SK-N-SH (cell line): Measurements from ENCODE around the gene ARL14EPL. TPM values are rescaled to one million over a fixed set of nuclear protein-coding genes. Genes with fewer than 3 reads are reported as not detected.

ENCODE experiments used
- CTCF ChIA-PET: fragments of 300-600, 350-600 bp; formaldehyde crosslinking; extraction: SDS; loops from one replicate; lab custom pipeline; 2021; lab: Yijun Ruan, JAX
- POLR2A ChIA-PET: fragments of 350-600 bp; sonication (Branson Sonifier 250); formaldehyde crosslinking; extraction: SDS; loops from one replicate; lab custom pipeline; 2020; ENCODE audit warnings: antibody characterized with exemption, inconsistent platforms; lab: Yijun Ruan, JAX
- DNase-seq: peaks from one replicate; pipeline ENCODE4 v3.0.0; 2012
- H2AFZ ChIP-seq: fragments of 200-600 bp; sonication (generic); 2 replicates; pipeline ENCODE4 v1.8.1; 2016; ENCODE audit warnings: antibody characterized with exemption, mild to moderate bottlenecking, low read depth
- H3F3A ChIP-seq: fragments of 200-600 bp; sonication (generic); replicated peaks from 2 replicates; pipeline ENCODE3; 2016; ENCODE audit warnings: antibody characterized with exemption, mild to moderate bottlenecking; ENCODE audit not compliant: insufficient read depth
- H3K27ac ChIP-seq, 2 experiments: fragments of 200-500 bp in 1 of 2; fragments of 200-600 bp in 1 of 2; sonication (Bioruptor generic) in 1 of 2; sonication (generic), shearing (Covaris generic) in 1 of 2; 2 replicates each; pipeline versions ENCODE4 v1.5.1 to v1.6.1; 2014 to 2016; ENCODE audit warnings: low read depth in 2 of 2, inconsistent platforms in 1 of 2, low read length in 1 of 2, mild to moderate bottlenecking in 1 of 2, mixed read lengths in 1 of 2
- H3K27me3 ChIP-seq: fragments of 200-600 bp; sonication (generic), shearing (Covaris generic); 2 replicates; pipeline ENCODE4 v1.6.1; 2016; ENCODE audit warnings: mixed run types; ENCODE audit not compliant: insufficient read depth
- H3K36me3 ChIP-seq, 2 experiments: fragments of 200-500 bp in 1 of 2; fragments of 200-600 bp in 1 of 2; sonication (Bioruptor generic) in 1 of 2; sonication (generic) in 1 of 2; replicated peaks in 1 of 2; 2 replicates each; pipeline versions ENCODE3 to v1.5.1; 2014 to 2016; ENCODE audit warnings: low read length in 1 of 2, mild to moderate bottlenecking in 1 of 2; ENCODE audit not compliant: insufficient read depth in 2 of 2, control insufficient read depth in 1 of 2
- H3K4me1 ChIP-seq, 2 experiments: fragments of 200-500 bp in 1 of 2; fragments of 200-600 bp in 1 of 2; sonication (Bioruptor generic) in 1 of 2; sonication (generic), shearing (Covaris generic) in 1 of 2; 2 replicates each; pipeline versions ENCODE4 v1.5.1 to v1.6.1; 2014 to 2016; ENCODE audit warnings: low read depth in 1 of 2, low read length in 1 of 2, mixed run types in 1 of 2; ENCODE audit not compliant: insufficient read depth in 2 of 2, control insufficient read depth in 1 of 2
- H3K4me2 ChIP-seq: fragments of 200-600 bp; sonication (generic), shearing (Covaris generic); 2 replicates; pipeline ENCODE4 v1.6.1; 2017; ENCODE audit warnings: mixed run types
- H3K4me3 ChIP-seq, 2 experiments: fragments of 200-500 bp in 1 of 2; fragments of 200-600 bp in 1 of 2; sonication (Bioruptor generic) in 1 of 2; sonication (generic), shearing (Covaris generic) in 1 of 2; 2 replicates each; pipeline versions ENCODE4 v1.5.1 to v1.8.1; 2014 to 2016; ENCODE audit warnings: low read depth in 2 of 2, inconsistent platforms in 1 of 2, low read length in 1 of 2, mild to moderate bottlenecking in 1 of 2, mixed read lengths in 1 of 2, moderate library complexity in 1 of 2
- H3K79me2 ChIP-seq: fragments of 200-600 bp; sonication (generic); 2 replicates; pipeline ENCODE4 v1.8.1; 2017; ENCODE audit warnings: mild to moderate bottlenecking; ENCODE audit not compliant: insufficient read depth
- H3K9ac ChIP-seq: fragments of 200-600 bp; sonication (generic); 2 replicates; pipeline ENCODE4 v1.6.1; 2017; ENCODE audit warnings: mixed run types
- H3K9me2 ChIP-seq: fragments of 200-600 bp; sonication (generic); 2 replicates; pipeline ENCODE4 v1.6.1; 2017; ENCODE audit warnings: mixed run types
- H3K9me3 ChIP-seq: fragments of 200-600 bp; sonication (generic); 2 replicates; pipeline ENCODE4 v1.6.1; 2017; ENCODE audit warnings: mixed run types, mild to moderate bottlenecking, moderate library complexity
- H4K20me1 ChIP-seq: fragments of 200-600 bp; sonication (generic); 2 replicates; pipeline ENCODE4 v1.6.1; 2017; ENCODE audit warnings: mild to moderate bottlenecking, mixed run types; ENCODE audit not compliant: insufficient read depth
- EP300 ChIP-seq, 2 experiments: IDR thresholded peaks; 2 replicates each; pipeline versions ENCODE4 v1.4.0 to v1.6.1; 2012; ENCODE audit warnings: borderline replicate concordance in 1 of 2, low read depth in 1 of 2, low read length in 1 of 2
- FOSL2 ChIP-seq: IDR thresholded peaks from 2 replicates; pipeline ENCODE4 v1.4.0; 2012; ENCODE audit warnings: low read depth, mild to moderate bottlenecking, moderate library complexity, borderline replicate concordance
- FOXJ3 ChIP-seq: sonication (generic); formaldehyde crosslinking; IDR thresholded peaks from 2 replicates; pipeline ENCODE4 v1.5.1; 2020; ENCODE audit warnings: mild to moderate bottlenecking, missing genetic modification reagents
- GABPA ChIP-seq: IDR thresholded peaks from 2 replicates; pipeline ENCODE4 v1.4.0; 2012; ENCODE audit warnings: low read depth, mild to moderate bottlenecking
- GATA2 ChIP-seq: sonication (generic); formaldehyde crosslinking; IDR thresholded peaks from 2 replicates; pipeline ENCODE4 v1.5.0; 2020; ENCODE audit warnings: mild to moderate bottlenecking, missing genetic modification reagents
- JUND ChIP-seq: IDR thresholded peaks from 2 replicates; pipeline ENCODE4 v1.4.0; 2012
- MEF2A ChIP-seq: IDR thresholded peaks from 2 replicates; pipeline ENCODE4 v1.4.0; 2012; ENCODE audit warnings: low read depth, borderline replicate concordance
- PBX3 ChIP-seq: IDR thresholded peaks from 2 replicates; pipeline ENCODE4; 2012
- POLR2AphosphoS5 ChIP-seq: IDR thresholded peaks from 2 replicates; pipeline ENCODE4 v1.6.1; 2012; ENCODE audit warnings: low read depth, low read length
- TCF12 ChIP-seq: IDR thresholded peaks from 2 replicates; pipeline ENCODE4 v1.4.0; 2012
- TEAD4 ChIP-seq: IDR thresholded peaks from 2 replicates; pipeline ENCODE4 v1.4.0; 2012; ENCODE audit warnings: mild to moderate bottlenecking, borderline replicate concordance; ENCODE audit not compliant: insufficient read depth
- USF2 ChIP-seq: fragments of 150-350 bp; IDR thresholded peaks from 2 replicates; pipeline ENCODE4 v1.6.1; 2017; ENCODE audit warnings: antibody characterized with exemption, low read length, low read depth, borderline replicate concordance
- ZBTB33 ChIP-seq: IDR thresholded peaks from 2 replicates; pipeline ENCODE4 v1.4.0; 2012; ENCODE audit warnings: low read depth, borderline replicate concordance
- WGBS: methylation state at CpG from one replicate; pipeline ENCODE4 v1.1.6; 2017; ENCODE audit warnings: low lambda C conversion rate; 5-methylcytosine and 5-hydroxymethylcytosine counted together
- polyA plus RNA-seq, 3 experiments: library from polyadenylated mRNA; depleted of rRNA; stranded (reverse); fragments of >200 nt; gene quantifications; 2 replicates each; pipeline ENCODE4 v1.2.3, GENCODE V29; 2012

Gene ARL14EPL
- polyA plus RNA-seq, 1 of the 3 experiments (the other 2 are of a cell fraction), result not detected

- no peak for TF ChIP-seq PBX3
- TF ChIP-seq POLR2AphosphoS5, result no peak
- no peak for TF ChIP-seq FOSL2
- TF ChIP-seq FOXJ3 (CRISPR knock-in tag), result no peak
- TF ChIP-seq TCF12, result no peak
- TF ChIP-seq GABPA, result no peak
- no peak for TF ChIP-seq JUND
- TF ChIP-seq ZBTB33, result no peak
- TF ChIP-seq MEF2A, result no peak
These were observed 719 bp downstream of the ARL14EPL start (continued) for GRCh38 chr5:116032991-116033390.

- Histone ChIP-seq H3K4me1 (no peaks in the 10 kb centered on the region), H4K20me1 (no peaks in the 10 kb centered on the region), H2AFZ (no peak overlapping the region), H3K9me2 (no peaks in the 10 kb centered on the region), H3K4me3 (no peak overlapping the region), H3K9ac (no peak overlapping the region)
- ChIA-PET POLR2A (no interaction called here), CTCF (interaction anchor here (2.7 kb wide), 1 partner anchor 33 kb away, joined by 12 read pairs; no protein-coding TSS in a partner anchor)
- WGBS, result 75% methylated on average over 5 of the region's 5 CpGs
- TF ChIP-seq EP300 (IDR thresholded peaks at IDR 0.05; ENCODE audit: borderline replicate concordance in 1 of 2, low read depth in 1 of 2, low read length in 1 of 2), result no peak
- no peak for TF ChIP-seq GATA2 (CRISPR knock-in tag)
- no peak for TF ChIP-seq USF2
- no peak for TF ChIP-seq TEAD4
- TF ChIP-seq, all 33 proteins: peak for 0
- Histone ChIP-seq H3F3A (no peaks in the 10 kb centered on the region), H3K9me3 (no peaks in the 10 kb centered on the region), H3K27me3 (no peaks in the 10 kb centered on the region; the same call in 1 of the 2 replicates), H3K27ac (no peak overlapping the region), H3K36me3 (no peaks in the 10 kb centered on the region), H3K79me2 (no peaks in the 10 kb centered on the region), H3K4me2 (no peak overlapping the region)
- DNase-seq, result no peak
These were observed 2.9 kb downstream of the ARL14EPL start for GRCh38 chr5:116035123-116035522.
